Nephron progenitor cell (in vitro differentiated cells): ENCODE results near the gene COPB1.
A peak's percentile ranks its signal among the peaks of the same experiment; 100 is the strongest.

Source experiments
- DNase-seq: peaks from one replicate; pipeline ENCODE4 v3.0.0; 2021
- H3K27ac Mint-ChIP-seq: 2 replicates; pipeline ENCODE4 v1.8.0; 2021; ENCODE audit warnings: mild to moderate bottlenecking, moderate library complexity, mixed read lengths
- H3K27me3 Mint-ChIP-seq: 2 replicates; pipeline ENCODE4 v1.8.0; 2021; ENCODE audit warnings: mild to moderate bottlenecking, low read depth, mixed read lengths; ENCODE audit not compliant: poor library complexity
- H3K36me3 Mint-ChIP-seq: 2 replicates; pipeline ENCODE4 v1.8.0; 2021; ENCODE audit warnings: low read depth, mixed read lengths
- H3K4me1 Mint-ChIP-seq: 2 replicates; pipeline ENCODE4 v1.8.0; 2021; ENCODE audit warnings: mixed read lengths
- H3K4me3 Mint-ChIP-seq: 2 replicates; pipeline ENCODE4 v1.8.0; 2021; ENCODE audit warnings: mild to moderate bottlenecking, moderate library complexity, mixed read lengths
- H3K9me3 Mint-ChIP-seq: 2 replicates; pipeline ENCODE4 v1.8.0; 2021; ENCODE audit warnings: mild to moderate bottlenecking, moderate library complexity, mixed read lengths
- TF ChIP-seq, protein P1 (sequence below): fragments of 200-600 bp; sonication (generic); IDR thresholded peaks from 2 replicates; pipeline ENCODE4 v1.5.0; 2021; ENCODE audit warnings: antibody characterized with exemption

The COPB1 gene

DNA sequence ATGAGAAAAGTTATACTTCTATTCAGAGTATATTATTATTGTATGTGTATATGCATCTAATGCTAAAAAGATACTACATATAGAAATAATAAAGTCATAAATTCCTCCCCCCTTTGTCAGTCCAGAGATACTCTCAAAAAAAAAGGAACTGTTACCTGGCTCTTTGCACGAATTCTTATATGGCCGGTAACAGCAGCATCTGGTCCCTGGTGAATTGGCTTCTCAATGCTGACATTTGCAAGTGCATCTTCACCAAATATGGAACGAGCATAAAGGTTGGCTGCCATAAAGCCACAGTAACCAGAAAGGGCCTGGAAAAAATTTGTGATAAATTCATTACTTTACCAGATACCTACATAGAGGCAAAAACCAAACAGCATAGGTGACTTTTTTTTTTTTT is 41.2 kb downstream of the COPB1 start:
- Mint-ChIP-seq H3K4me3 (no peak overlapping the region), H3K36me3 (peaks cover 52% of the 10 kb centered on the region), H3K4me1 (no peaks in the 10 kb centered on the region), H3K27me3 (no peaks in the 10 kb centered on the region), H3K9me3 (no peaks in the 10 kb centered on the region), H3K27ac (no peak overlapping the region)
- TF ChIP-seq, protein P1, sequence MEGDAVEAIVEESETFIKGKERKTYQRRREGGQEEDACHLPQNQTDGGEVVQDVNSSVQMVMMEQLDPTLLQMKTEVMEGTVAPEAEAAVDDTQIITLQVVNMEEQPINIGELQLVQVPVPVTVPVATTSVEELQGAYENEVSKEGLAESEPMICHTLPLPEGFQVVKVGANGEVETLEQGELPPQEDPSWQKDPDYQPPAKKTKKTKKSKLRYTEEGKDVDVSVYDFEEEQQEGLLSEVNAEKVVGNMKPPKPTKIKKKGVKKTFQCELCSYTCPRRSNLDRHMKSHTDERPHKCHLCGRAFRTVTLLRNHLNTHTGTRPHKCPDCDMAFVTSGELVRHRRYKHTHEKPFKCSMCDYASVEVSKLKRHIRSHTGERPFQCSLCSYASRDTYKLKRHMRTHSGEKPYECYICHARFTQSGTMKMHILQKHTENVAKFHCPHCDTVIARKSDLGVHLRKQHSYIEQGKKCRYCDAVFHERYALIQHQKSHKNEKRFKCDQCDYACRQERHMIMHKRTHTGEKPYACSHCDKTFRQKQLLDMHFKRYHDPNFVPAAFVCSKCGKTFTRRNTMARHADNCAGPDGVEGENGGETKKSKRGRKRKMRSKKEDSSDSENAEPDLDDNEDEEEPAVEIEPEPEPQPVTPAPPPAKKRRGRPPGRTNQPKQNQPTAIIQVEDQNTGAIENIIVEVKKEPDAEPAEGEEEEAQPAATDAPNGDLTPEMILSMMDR = no peak
- no peak for DNase-seq

DNA sequence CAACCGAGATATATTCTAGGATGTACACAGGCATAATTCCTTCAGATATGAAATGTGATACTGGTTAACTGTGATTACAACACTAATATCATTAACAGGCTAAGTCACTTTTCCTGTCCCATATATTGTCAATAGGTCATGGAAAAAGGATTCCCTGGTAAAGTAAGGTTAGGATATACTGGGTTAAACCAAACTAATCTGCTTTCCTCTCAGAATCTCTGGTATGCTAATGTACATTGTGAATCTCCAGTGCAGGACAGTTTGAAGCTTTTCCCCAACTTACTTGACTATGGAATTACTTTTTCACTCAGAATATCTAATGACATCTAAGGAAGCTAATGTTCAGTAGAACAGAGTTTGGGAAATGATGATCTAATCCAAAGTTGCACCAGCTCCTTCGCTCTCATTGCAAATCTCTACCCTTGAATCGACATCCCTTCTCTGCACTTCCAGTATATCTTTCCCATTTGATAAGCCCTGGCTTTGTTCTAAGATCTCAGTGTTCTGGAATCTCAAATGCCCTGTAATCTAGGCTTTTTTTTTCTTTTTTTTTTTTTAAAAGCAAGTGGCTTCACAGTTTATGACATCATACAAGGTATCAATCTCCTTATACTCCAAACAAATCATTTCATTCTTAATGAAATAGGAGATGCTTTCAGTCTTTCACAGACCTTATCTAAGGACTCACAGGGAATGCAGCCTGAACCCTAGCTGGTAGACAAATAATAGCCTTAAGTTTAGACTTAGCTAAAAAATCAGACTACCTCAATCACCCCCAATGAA is 43.8 kb downstream of the COPB1 start:
- DNase-seq = no peak
- H3K36me3 Mint-ChIP-seq = peaks cover 63% of the 10 kb centered on the region

DNA sequence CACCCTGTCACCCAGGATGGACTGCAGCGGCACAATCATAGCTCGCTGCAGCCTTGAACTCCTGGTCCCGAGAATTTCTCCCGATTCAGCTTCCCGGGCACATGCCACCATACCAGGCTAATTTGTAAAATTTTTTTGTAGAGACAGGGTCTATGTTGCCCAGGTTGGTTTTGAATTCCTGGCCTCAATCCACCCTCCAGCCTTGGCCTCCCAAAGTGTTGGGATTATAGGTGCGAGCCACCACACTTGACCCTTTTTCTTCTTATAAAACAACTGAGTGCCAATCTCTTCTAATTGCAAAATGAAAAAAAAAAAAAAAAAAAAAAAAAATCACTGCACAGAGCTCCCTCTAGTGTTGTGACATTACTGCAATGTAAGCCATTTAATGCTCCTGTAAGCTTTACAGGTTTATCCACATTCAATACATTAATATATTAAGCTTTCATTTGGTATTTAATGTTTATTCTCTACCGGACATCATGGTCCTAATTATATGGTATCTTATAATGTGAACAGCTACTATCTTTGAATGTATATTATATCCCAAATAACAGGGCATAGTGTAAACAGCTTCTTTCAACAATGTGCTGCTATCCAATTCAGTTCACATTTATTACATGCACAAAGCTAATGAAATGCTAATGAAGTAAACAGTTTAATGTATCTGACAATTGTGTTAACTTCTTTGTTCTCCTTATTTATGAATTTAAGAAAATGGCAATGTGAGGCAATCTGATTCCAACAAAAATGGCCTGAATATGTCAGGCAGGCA is 44.6 kb downstream of the COPB1 start:
- Mint-ChIP-seq H3K4me3 (no peak overlapping the region), H3K4me1 (no peaks in the 10 kb centered on the region), H3K27me3 (no peaks in the 10 kb centered on the region), H3K27ac (no peak overlapping the region), H3K36me3 (peaks cover 63% of the 10 kb centered on the region), H3K9me3 (no peaks in the 10 kb centered on the region)
- no peak for DNase-seq
- TF ChIP-seq, protein P1 = peak; percentile 65

More for the DNA sequence above, 43.8 kb downstream of the COPB1 start:
- Mint-ChIP-seq H3K27ac (peak overlapping the region; percentile 76), H3K4me3 (no peak overlapping the region), H3K9me3 (no peaks in the 10 kb centered on the region), H3K27me3 (no peaks in the 10 kb centered on the region), H3K4me1 (no peaks in the 10 kb centered on the region)
- TF ChIP-seq, protein P1 = no peak

DNA sequence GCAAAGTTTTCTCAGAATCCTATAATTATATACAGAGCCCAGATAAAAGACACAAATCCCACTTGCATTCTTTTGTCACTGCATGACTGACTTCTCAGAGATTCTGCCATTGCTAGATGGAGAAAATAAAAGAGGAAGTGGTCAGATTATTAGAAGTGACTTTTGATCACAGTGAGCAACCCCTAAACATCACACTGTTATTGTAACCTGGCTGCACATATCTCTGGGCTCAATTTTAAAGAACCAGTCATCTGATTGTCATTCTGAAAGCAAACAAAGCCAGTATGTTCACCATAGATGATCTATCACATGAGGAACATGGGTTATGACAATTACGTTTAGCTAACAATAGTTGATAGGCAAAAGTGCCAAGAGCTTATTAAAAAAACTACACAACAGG is 47.8 kb downstream of the COPB1 start:
- TF ChIP-seq, protein P1 = no peak
- no peaks in the 10 kb centered on the region for H3K9me3 Mint-ChIP-seq
- peaks cover 32% of the 10 kb centered on the region for H3K36me3 Mint-ChIP-seq
- H3K4me1 Mint-ChIP-seq = no peaks in the 10 kb centered on the region
- no peak for DNase-seq
- no peaks in the 10 kb centered on the region for H3K27me3 Mint-ChIP-seq
- H3K27ac Mint-ChIP-seq = no peak overlapping the region
- H3K4me3 Mint-ChIP-seq = no peak overlapping the region

DNA sequence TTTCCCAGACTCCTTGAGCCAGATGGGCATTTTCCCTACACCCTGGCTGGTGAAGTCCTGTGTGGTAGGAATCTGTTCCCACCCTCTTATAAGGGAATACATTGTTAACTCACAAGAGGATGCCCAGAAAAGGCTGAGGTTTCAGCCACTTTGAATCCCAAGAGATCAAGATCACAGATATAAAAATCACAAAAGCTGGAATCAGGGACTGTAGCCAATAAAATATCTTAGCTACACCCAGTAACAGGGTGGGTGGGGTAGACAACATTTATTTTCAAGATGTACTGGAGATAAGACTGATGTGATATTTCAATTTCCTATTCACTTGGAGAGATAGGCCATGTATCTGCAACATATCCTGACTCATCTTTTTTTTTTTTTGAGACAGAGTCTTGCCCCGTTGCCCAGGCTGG is 50.3 kb downstream of the COPB1 start:
- Mint-ChIP-seq H3K27ac (peak overlapping the region; percentile 26), H3K27me3 (no peaks in the 10 kb centered on the region), H3K4me3 (no peak overlapping the region), H3K36me3 (peaks cover 24% of the 10 kb centered on the region), H3K4me1 (no peaks in the 10 kb centered on the region), H3K9me3 (no peaks in the 10 kb centered on the region)
- TF ChIP-seq, protein P1 = no peak
- DNase-seq = no peak
